MG63 (cell line): Measurements from ENCODE around the gene CABCOCO1. TPM values are rescaled to one million over a fixed set of nuclear protein-coding genes. Genes with fewer than 3 reads are reported as not detected.

Experiments used
- DNase-seq: peaks from one replicate; pipeline ENCODE4 v3.0.0-alpha.2; 2020
- H3K27me3 ChIP-seq: fragments of 250-450 bp; sonication (Bioruptor Pico); 2 replicates; pipeline ENCODE4 v1.5.1; 2020; ENCODE audit warnings: mild to moderate bottlenecking, moderate library complexity
- H3K36me3 ChIP-seq: fragments of 250-450 bp; sonication (Bioruptor Pico); 2 replicates; pipeline ENCODE4 v1.5.1; 2020; ENCODE audit warnings: mild to moderate bottlenecking, moderate library complexity
- H3K4me3 ChIP-seq: fragments of 250-450 bp; sonication (Bioruptor Pico); 2 replicates; pipeline ENCODE4 v1.5.1; 2020; ENCODE audit warnings: mild to moderate bottlenecking, moderate library complexity
- H3K9me3 ChIP-seq: fragments of 250-450 bp; sonication (Bioruptor Pico); 2 replicates; pipeline ENCODE4 v1.5.1; 2020; ENCODE audit warnings: mild to moderate bottlenecking, moderate library complexity
- total RNA-seq: library from RNA; depleted of rRNA; stranded (reverse); fragments of >200 nt; shearing (Covaris generic); gene quantifications from 2 replicates; pipeline ENCODE4 v1.2.3, GENCODE V29; 2014; ENCODE audit warnings: low replicate concordance

Gene CABCOCO1
- total RNA-seq, 1 experiment from 2014 or later: 0.59 TPM

- no peaks in the 10 kb centered on the region for H3K9me3 ChIP-seq
- H3K36me3 ChIP-seq: no peaks in the 10 kb centered on the region
- H3K27me3 ChIP-seq: no peaks in the 10 kb centered on the region
- DNase-seq: no peak
- no peak overlapping the region for H3K4me3 ChIP-seq
Observed at GRCh38 chr10:61634746-61635145, 28.0 kb upstream of the CABCOCO1 start.

- no peaks in the 10 kb centered on the region for H3K27me3 ChIP-seq
- H3K36me3 ChIP-seq: no peaks in the 10 kb centered on the region
- DNase-seq: no peak
- no peak overlapping the region for H3K4me3 ChIP-seq
- H3K9me3 ChIP-seq: no peaks in the 10 kb centered on the region
Observed at GRCh38 chr10:61635471-61635870, 27.3 kb upstream of the CABCOCO1 start.

- H3K27me3 ChIP-seq: no peaks in the 10 kb centered on the region
- no peak overlapping the region for H3K4me3 ChIP-seq
- no peaks in the 10 kb centered on the region for H3K9me3 ChIP-seq
- H3K36me3 ChIP-seq: no peaks in the 10 kb centered on the region
- peak; percentile 21 for DNase-seq
Observed at GRCh38 chr10:61635932-61636331, 26.8 kb upstream of the CABCOCO1 start.

GRCh38 chr10:61639952-61640351, 22.8 kb upstream of the CABCOCO1 start:
- DNase-seq: no peak
- Histone ChIP-seq H3K4me3 (no peak overlapping the region), H3K36me3 (no peaks in the 10 kb centered on the region), H3K27me3 (no peaks in the 10 kb centered on the region), H3K9me3 (no peaks in the 10 kb centered on the region)

- Histone ChIP-seq H3K27me3 (no peaks in the 10 kb centered on the region), H3K9me3 (no peaks in the 10 kb centered on the region), H3K4me3 (no peak overlapping the region), H3K36me3 (no peaks in the 10 kb centered on the region)
- DNase-seq: no peak
Observed at GRCh38 chr10:61640856-61641255, 21.9 kb upstream of the CABCOCO1 start.

GRCh38 chr10:61642150-61642571, 20.6 kb upstream of the CABCOCO1 start:
- no peak for DNase-seq

GRCh38 chr10:61642676-61643075, 20.1 kb upstream of the CABCOCO1 start:
- Histone ChIP-seq H3K4me3 (no peak overlapping the region), H3K36me3 (no peaks in the 10 kb centered on the region), H3K27me3 (no peaks in the 10 kb centered on the region), H3K9me3 (no peaks in the 10 kb centered on the region)
- DNase-seq: no peak

More at GRCh38 chr10:61642150-61642571, 20.6 kb upstream of the CABCOCO1 start:
- Histone ChIP-seq H3K36me3 (no peaks in the 10 kb centered on the region), H3K27me3 (no peaks in the 10 kb centered on the region), H3K9me3 (no peaks in the 10 kb centered on the region), H3K4me3 (no peak overlapping the region)

- H3K4me3 ChIP-seq: no peak overlapping the region
- no peaks in the 10 kb centered on the region for H3K36me3 ChIP-seq
- no peaks in the 10 kb centered on the region for H3K9me3 ChIP-seq
- H3K27me3 ChIP-seq: no peaks in the 10 kb centered on the region
- peak; percentile 15 for DNase-seq
Observed at GRCh38 chr10:61643316-61643751, 19.4 kb upstream of the CABCOCO1 start.

GRCh38 chr10:61653699-61654098, 9.0 kb upstream of the CABCOCO1 start:
- H3K27me3 ChIP-seq: no peaks in the 10 kb centered on the region
- H3K4me3 ChIP-seq: no peak overlapping the region
- no peaks in the 10 kb centered on the region for H3K36me3 ChIP-seq
- peaks cover 6% of the 10 kb centered on the region for H3K9me3 ChIP-seq
- no peak for DNase-seq

- no peak for DNase-seq
- no peak overlapping the region for H3K4me3 ChIP-seq
- no peaks in the 10 kb centered on the region for H3K27me3 ChIP-seq
- H3K9me3 ChIP-seq: peaks cover 6% of the 10 kb centered on the region
- H3K36me3 ChIP-seq: no peaks in the 10 kb centered on the region
Observed at GRCh38 chr10:61655335-61655851, 7.3 kb upstream of the CABCOCO1 start.

- peak overlapping the region; percentile 53 for H3K4me3 ChIP-seq
- DNase-seq: no peak
Observed at GRCh38 chr10:61663466-61663865, 737 bp downstream of the CABCOCO1 start.

GRCh38 chr10:61664985-61665384, 2.3 kb downstream of the CABCOCO1 start:
- no peaks in the 10 kb centered on the region for H3K36me3 ChIP-seq
- H3K4me3 ChIP-seq: no peak overlapping the region
- H3K9me3 ChIP-seq: no peaks in the 10 kb centered on the region
- H3K27me3 ChIP-seq: no peaks in the 10 kb centered on the region
- no peak for DNase-seq

More at GRCh38 chr10:61663466-61663865, 737 bp downstream of the CABCOCO1 start:
- Histone ChIP-seq H3K36me3 (no peaks in the 10 kb centered on the region), H3K9me3 (no peaks in the 10 kb centered on the region), H3K27me3 (no peaks in the 10 kb centered on the region)

- no peak for DNase-seq
- no peaks in the 10 kb centered on the region for H3K27me3 ChIP-seq
Observed at GRCh38 chr10:61669161-61669725, 6.5 kb downstream of the CABCOCO1 start.

GRCh38 chr10:61669849-61670248, 7.1 kb downstream of the CABCOCO1 start:
- no peak for DNase-seq
- H3K36me3 ChIP-seq: no peaks in the 10 kb centered on the region
- H3K9me3 ChIP-seq: no peaks in the 10 kb centered on the region
- H3K4me3 ChIP-seq: no peak overlapping the region
- H3K27me3 ChIP-seq: no peaks in the 10 kb centered on the region

More at GRCh38 chr10:61669161-61669725, 6.5 kb downstream of the CABCOCO1 start:
- no peaks in the 10 kb centered on the region for H3K36me3 ChIP-seq
- no peaks in the 10 kb centered on the region for H3K9me3 ChIP-seq
- H3K4me3 ChIP-seq: no peak overlapping the region

GRCh38 chr10:61673360-61673759, 10.6 kb downstream of the CABCOCO1 start:
- H3K27me3 ChIP-seq: no peaks in the 10 kb centered on the region
- H3K9me3 ChIP-seq: no peaks in the 10 kb centered on the region
- H3K4me3 ChIP-seq: no peak overlapping the region
- H3K36me3 ChIP-seq: no peaks in the 10 kb centered on the region
- no peak for DNase-seq

GRCh38 chr10:61682323-61682722, 19.6 kb downstream of the CABCOCO1 start:
- no peak for DNase-seq
- H3K27me3 ChIP-seq: no peaks in the 10 kb centered on the region

GRCh38 chr10:61683319-61683718, 20.6 kb downstream of the CABCOCO1 start:
- no peaks in the 10 kb centered on the region for H3K9me3 ChIP-seq

More at GRCh38 chr10:61682323-61682722, 19.6 kb downstream of the CABCOCO1 start:
- Histone ChIP-seq H3K9me3 (no peaks in the 10 kb centered on the region), H3K4me3 (no peak overlapping the region), H3K36me3 (no peaks in the 10 kb centered on the region)

GRCh38 chr10:61684894-61685507, 22.3 kb downstream of the CABCOCO1 start:
- DNase-seq: no peak
- no peak overlapping the region for H3K4me3 ChIP-seq
- H3K27me3 ChIP-seq: no peaks in the 10 kb centered on the region
- no peaks in the 10 kb centered on the region for H3K9me3 ChIP-seq
- H3K36me3 ChIP-seq: no peaks in the 10 kb centered on the region

More at GRCh38 chr10:61683319-61683718, 20.6 kb downstream of the CABCOCO1 start:
- no peak for DNase-seq
- no peak overlapping the region for H3K4me3 ChIP-seq
- no peaks in the 10 kb centered on the region for H3K36me3 ChIP-seq
- no peaks in the 10 kb centered on the region for H3K27me3 ChIP-seq
